HepG2 (cell line): ENCODE measurements around the gene NR1H2. TPM values are rescaled to one million over a fixed set of nuclear protein-coding genes. Genes with fewer than 3 reads are reported as not detected.

Experiments
- ATAC-seq: fragments of 200-7000 bp; cut with Tn5 transposase; 3 replicates; pipeline ENCODE4 v1.9.1; 2020; ENCODE audit warnings: mild to moderate bottlenecking, moderate library complexity
- BruUV-seq: library from RNA; stranded (reverse); fragments of 400-500 nt; replicated peaks from 2 replicates; lab custom pipeline; 2021; lab: Mats Ljungman, UMichigan
- CTCF ChIA-PET: fragments of 300-600 bp; formaldehyde crosslinking; extraction: SDS; loops from one replicate; lab custom pipeline; 2021; ENCODE audit warnings: low total read pairs, inconsistent platforms, low intra/inter-chr PET ratio; lab: Yijun Ruan, JAX
- POLR2A ChIA-PET: fragments of 350-600 bp; sonication (Branson Sonifier 250); formaldehyde crosslinking; loops from one replicate; lab custom pipeline; 2020; ENCODE audit warnings: antibody characterized with exemption, inconsistent platforms; lab: Yijun Ruan, JAX
- DNase-seq: peaks from one replicate; pipeline ENCODE4 v3.0.0-alpha.2; 2015; ENCODE audit warnings: low spot score
- FAIRE-seq: peaks from 3 replicates; lab custom pipeline; 2011; peaks lifted over from hg19 to GRCh38; lab: Jason Lieb, UNC
- H2AFZ ChIP-seq: one replicate; pipeline ENCODE4 v1.6.1; 2011; ENCODE audit warnings: low read length, inconsistent platforms
- H3K27ac ChIP-seq: fragments of 300-600 bp; 3 replicates; pipeline ENCODE4 v1.8.0; 2011; ENCODE audit warnings: mixed run types, mild to moderate bottlenecking, mixed read lengths, low read length, inconsistent platforms; ENCODE audit not compliant: insufficient read depth; ENCODE audit errors: extremely low read length
- H3K27me3 ChIP-seq, 2 experiments: fragments of 200-600 bp in 1 of 2; 2 replicates in 1 of 2; 3 replicates in 1 of 2; pipeline versions ENCODE4 v1.6.0 to v1.8.0; 2011; ENCODE audit warnings: low read length in 2 of 2, mild to moderate bottlenecking in 2 of 2, moderate library complexity in 2 of 2, inconsistent platforms in 1 of 2; ENCODE audit not compliant: insufficient read depth in 2 of 2, control insufficient read depth in 1 of 2
- H3K36me3 ChIP-seq, 2 experiments: fragments of 200-600 bp in 1 of 2; replicated peaks in 1 of 2; 2 replicates in 1 of 2; 3 replicates in 1 of 2; pipeline versions ENCODE4 v1.5.1 to v1.8.0; 2011; ENCODE audit warnings: low read length in 2 of 2, inconsistent platforms in 1 of 2; ENCODE audit not compliant: insufficient read depth in 2 of 2, control insufficient read depth in 1 of 2
- H3K4me1 ChIP-seq: 2 replicates; pipeline ENCODE4 v1.5.1; 2012; ENCODE audit warnings: low read length, inconsistent platforms; ENCODE audit not compliant: insufficient read depth
- H3K4me2 ChIP-seq: 2 replicates; pipeline ENCODE4 v1.6.0; 2011; ENCODE audit warnings: low read depth, low read length, inconsistent platforms
- H3K4me3 ChIP-seq, 3 experiments: fragments of 200-600 bp in 1 of 3; sonication (generic), shearing (Covaris generic) in 1 of 3; replicated peaks in 1 of 3; 2 replicates each; pipeline ENCODE4 v1.5.1; 2011 to 2016; ENCODE audit warnings: low read length in 3 of 3, inconsistent platforms in 2 of 3, low read depth in 2 of 3, mild to moderate bottlenecking in 2 of 3, control low read depth in 1 of 3, mixed read lengths in 1 of 3; ENCODE audit not compliant: insufficient read depth in 1 of 3
- H3K79me2 ChIP-seq: one replicate; pipeline ENCODE4 v1.6.1; 2011; ENCODE audit warnings: low read length, inconsistent platforms; ENCODE audit not compliant: insufficient read depth
- H3K9ac ChIP-seq: 2 replicates; pipeline ENCODE4 v1.6.0; 2011; ENCODE audit warnings: mild to moderate bottlenecking, low read depth, low read length, inconsistent platforms; ENCODE audit not compliant: insufficient read depth
- H3K9me3 ChIP-seq: 2 replicates; pipeline ENCODE4 v1.5.1; 2012; ENCODE audit warnings: mild to moderate bottlenecking, low read length
- H4K20me1 ChIP-seq: 2 replicates; pipeline ENCODE4 v1.6.0; 2011; ENCODE audit warnings: inconsistent platforms, mild to moderate bottlenecking, low read length, moderate library complexity; ENCODE audit not compliant: insufficient read depth
- DR1 ChIP-seq: sonication (generic); formaldehyde crosslinking; IDR thresholded peaks from 2 replicates; pipeline ENCODE4 v1.8.0; 2021; ENCODE audit warnings: mild to moderate bottlenecking, missing genetic modification reagents, inconsistent platforms
- DRAP1 ChIP-seq: IDR thresholded peaks from 2 replicates; pipeline ENCODE4 v1.6.1; 2016; ENCODE audit warnings: missing genetic modification reagents, missing compliant biosample characterization
- FOXA3 ChIP-seq: IDR thresholded peaks from 2 replicates; pipeline ENCODE4 v1.6.1; 2016; ENCODE audit warnings: missing genetic modification reagents, missing compliant biosample characterization
- HIC2 ChIP-seq: sonication (generic); formaldehyde crosslinking; IDR thresholded peaks from 2 replicates; pipeline ENCODE4 v1.9.0; 2022; ENCODE audit warnings: low read depth, missing genetic modification reagents
- IKZF1 ChIP-seq: fragments of 450-650 bp; IDR thresholded peaks from 2 replicates; pipeline ENCODE4 v1.7.1; 2016
- KDM3A ChIP-seq: IDR thresholded peaks from 2 replicates; pipeline ENCODE4 v1.6.1; 2018; ENCODE audit warnings: low read depth, missing compliant biosample characterization
- MAFG ChIP-seq: sonication (generic); formaldehyde crosslinking; IDR thresholded peaks from 2 replicates; pipeline ENCODE4 v1.5.1; 2020; ENCODE audit warnings: mild to moderate bottlenecking, missing genetic modification reagents
- NONO ChIP-seq, 2 experiments: fragments of 450-650 bp in 1 of 2; sonication (generic) in 1 of 2; formaldehyde crosslinking in 1 of 2; IDR thresholded peaks in 1 of 2; conservative IDR thresholded peaks in 1 of 2; 2 replicates each; pipeline versions ENCODE4 v1.6.1 to v1.8.0; 2017 to 2022; ENCODE audit warnings: mild to moderate bottlenecking in 1 of 2, missing genetic modification reagents in 1 of 2, moderate library complexity in 1 of 2
- PREB ChIP-seq: sonication (generic); formaldehyde crosslinking; IDR thresholded peaks from 2 replicates; pipeline ENCODE4 v1.4.0; 2020; ENCODE audit warnings: missing genetic modification reagents
- ZMYM3 ChIP-seq: sonication (generic); formaldehyde crosslinking; IDR thresholded peaks from 2 replicates; pipeline ENCODE4 v1.5.1; 2020; ENCODE audit warnings: mild to moderate bottlenecking, missing genetic modification reagents
- ZNF121 ChIP-seq: sonication (generic); formaldehyde crosslinking; IDR thresholded peaks from 2 replicates; pipeline ENCODE4 v1.5.0; 2020; ENCODE audit warnings: mild to moderate bottlenecking, missing genetic modification reagents
- ZNF460 ChIP-seq: sonication (generic); formaldehyde crosslinking; IDR thresholded peaks from 2 replicates; pipeline ENCODE4 v1.5.1; 2020; ENCODE audit warnings: missing genetic modification reagents, mild to moderate bottlenecking, borderline replicate concordance
- ZNF629 ChIP-seq: sonication (generic); formaldehyde crosslinking; conservative IDR thresholded peaks from 2 replicates; pipeline ENCODE4 v1.5.0; 2020; ENCODE audit warnings: missing genetic modification reagents
- ZNF768 ChIP-seq: sonication (generic); formaldehyde crosslinking; IDR thresholded peaks from 2 replicates; pipeline ENCODE4 v1.4.0; 2020; ENCODE audit warnings: missing genetic modification reagents
- WGBS: methylation state at CpG from one replicate; pipeline ENCODE4 v1.1.6; 2017; ENCODE audit warnings: low lambda C conversion rate; 5-methylcytosine and 5-hydroxymethylcytosine counted together
- in situ Hi-C: cut with HindIII; loops from 2 replicates; pipeline ENCODE4 v1.10.0; 2017; ENCODE audit warnings: low pct_unique_long_range_greater_than_20kb; ENCODE audit not compliant: extremely low pct_ligation_motif_present
- intact Hi-C: fragments of 100-400 bp; cut with micrococcal nuclease; formaldehyde crosslinking; loops from one replicate; pipeline ENCODE4 v1.10.0; 2022; ENCODE audit not compliant: unreplicated experiment
- polyA plus RNA-seq, 8 experiments: library from polyadenylated mRNA; depleted of rRNA in 3 of 8; stranded (reverse) in 7 of 8; unstranded in 1 of 8; fragments of >200 nt; fragmentation: Illumina TruSeq in 4 of 8; extraction: Trizol in 4 of 8; gene quantifications; 2 replicates each; pipeline versions ENCODE4 v1.2.1 to v1.2.3, GENCODE V29; 2011 to 2016; ENCODE audit warnings: low read depth in 4 of 8, missing spikeins in 1 of 8, mixed read lengths in 1 of 8; ENCODE audit not compliant: insufficient read depth in 1 of 8
- total RNA-seq, 5 experiments: library from RNA; depleted of rRNA; stranded (reverse); fragments of >200 nt; fragmentation: Illumina TruSeq; extraction: Trizol; gene quantifications; 2 replicates each; pipeline ENCODE4 v1.2.3, GENCODE V29; 2016; ENCODE audit warnings: low read depth in 1 of 5

Gene NR1H2
- total and polyA plus RNA-seq, 2 of the 13 experiments (the other 11 are each of a cell fraction or from before 2014, with no cell fraction given), result 10.3 to 13.5 TPM

- CTCF ChIA-PET, result no interaction called here
- H3K27me3 ChIP-seq, result no peaks in the 10 kb centered on the region; a peak in 1 of 5 replicates
- ATAC-seq (no peak), DNase-seq (no peak), FAIRE-seq (no peak)
- in situ Hi-C loops (no loop called here), intact Hi-C loops (no loop called here)
- H2AFZ ChIP-seq, result no peak overlapping the region
- H4K20me1 ChIP-seq, result no peaks in the 10 kb centered on the region
- H3K9ac ChIP-seq, result no peak overlapping the region
- 40% methylated on average over 3 of the region's 3 CpGs for WGBS
- H3K79me2 ChIP-seq, result no peaks in the 10 kb centered on the region
- H3K4me2 ChIP-seq, result no peak overlapping the region
- no peaks in the 10 kb centered on the region for H3K36me3 ChIP-seq
- no peak overlapping the region for H3K4me3 ChIP-seq
- TF ChIP-seq IKZF1 (no peak), PREB (CRISPR knock-in tag) (no peak), KDM3A (no peak), DR1 (CRISPR knock-in tag) (no peak), DRAP1 (CRISPR knock-in tag) (no peak), MAFG (no peak)
- no peaks in the 10 kb centered on the region for H3K9me3 ChIP-seq
- POLR2A ChIA-PET, result no interaction called here
- H3K27ac ChIP-seq, result no peak overlapping the region
- peaks cover 19% of the 10 kb centered on the region for H3K4me1 ChIP-seq
- no TSS peak for BruUV-seq
Observed at GRCh38 chr19:50420808-50421207, 44.6 kb downstream of the NR1H2 start.

GRCh38 chr19:50422397-50423278 lies 46.4 kb downstream of the NR1H2 start:
- intact Hi-C loops, result no loop called here
- Histone ChIP-seq H3K4me3 (no peak overlapping the region), H3K27me3 (no peaks in the 10 kb centered on the region; a peak in 1 of 5 replicates), H4K20me1 (no peaks in the 10 kb centered on the region), H3K36me3 (no peaks in the 10 kb centered on the region), H3K27ac (no peak overlapping the region), H3K4me1 (peaks cover 19% of the 10 kb centered on the region), H3K9me3 (no peaks in the 10 kb centered on the region), H3K9ac (no peak overlapping the region), H3K4me2 (peak overlapping the region; percentile 42), H3K79me2 (no peaks in the 10 kb centered on the region), H2AFZ (no peak overlapping the region)
- ChIA-PET POLR2A (no interaction called here), CTCF (no interaction called here)
- TF ChIP-seq ZNF768 (CRISPR knock-in tag), result peak; percentile 83; the same call in 1 of the 2 replicates
- peak; percentile 85 for TF ChIP-seq ZNF629 (CRISPR knock-in tag)
- TF ChIP-seq ZNF121 (CRISPR knock-in tag), result peak; percentile 53; the same call in 1 of the 2 replicates
- no peak for TF ChIP-seq NONO (IDR thresholded peaks at IDR 0.05)
- 0 out of 2 replicates have a peak, but pooled peaks have one; percentile 9 for TF ChIP-seq NONO (CRISPR knock-in tag; conservative IDR thresholded peaks at IDR 0.05)
- TF ChIP-seq HIC2 (CRISPR knock-in tag), result no peak
- TF ChIP-seq ZNF460 (CRISPR knock-in tag), result peak; percentile 78
- no peak for TF ChIP-seq FOXA3
- TF ChIP-seq ZMYM3, result 0 out of 2 replicates have a peak, but pooled peaks have one; percentile 16
- ATAC-seq (no peak), FAIRE-seq (no peak), DNase-seq (no peak)
- WGBS, result 21% methylated on average over 17 of the region's 18 CpGs
- in situ Hi-C loops, result no loop called here
- no TSS peak for BruUV-seq
